HG02973 (cell line): ENCODE measurements around the gene TMPRSS12.
"Not testable (repeated sequence)": the region's sequence is repeated elsewhere in the genome, so short reads cannot be mapped to it uniquely, and the experiment has no call there.

Experiments used
- ATAC-seq: cut with Tn5 transposase; IDR thresholded peaks from one replicate; pipeline ENCODE4 v1.9.1; 2021; ENCODE audit warnings: moderate library complexity; ENCODE audit not compliant: unreplicated experiment

TMPRSS12 gene

DNA sequence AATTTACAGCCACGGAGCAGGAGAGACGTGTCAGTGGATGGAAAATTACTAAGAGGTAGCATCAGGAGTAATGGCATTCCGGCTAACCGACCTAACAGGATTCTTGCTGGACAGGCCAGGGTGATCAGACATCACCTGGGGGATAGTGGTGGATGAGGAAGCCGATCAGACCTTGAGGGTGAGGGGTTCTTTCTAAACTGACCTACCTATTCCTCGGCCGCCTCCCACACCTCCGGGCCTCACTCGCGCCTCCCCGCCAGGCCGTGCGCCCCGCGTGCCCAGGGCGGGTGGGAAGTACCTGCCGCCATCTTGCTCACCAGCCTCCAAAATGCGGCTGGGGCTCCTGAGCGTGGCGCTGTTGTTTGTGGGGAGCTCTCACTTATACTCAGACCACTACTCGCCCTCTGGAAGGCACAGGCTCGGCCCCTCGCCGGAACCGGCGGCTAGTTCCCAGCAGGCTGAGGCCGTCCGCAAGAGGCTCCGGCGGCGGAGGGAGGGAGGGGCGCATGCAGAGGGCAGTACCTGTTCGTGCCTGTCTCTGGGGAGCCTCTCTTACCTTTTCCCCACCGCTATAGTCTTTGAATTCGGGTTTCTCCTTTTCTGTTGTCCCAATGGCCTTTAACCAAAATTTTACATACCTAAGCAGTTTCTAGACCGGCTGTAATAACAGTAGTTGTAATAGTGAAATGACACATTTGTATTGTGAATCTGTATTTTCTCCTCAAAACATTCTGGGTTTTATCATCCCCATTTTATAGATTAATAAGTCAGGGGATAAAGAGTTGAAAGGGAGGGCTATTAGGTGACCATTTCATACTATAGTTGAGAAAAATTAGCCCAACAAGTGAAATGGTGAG is at the start of gene TMPRSS12:
Gene TMPRSS12 (plus strand): TSS at position 290 of the 857 bp plus-strand sequence. CDS start 39 bp downstream, at position 329.
- no peak for ATAC-seq

GRCh38 chr12:50799908-50800307 is 42.8 kb upstream of the TMPRSS12 start:
- no peak for ATAC-seq

DNA sequence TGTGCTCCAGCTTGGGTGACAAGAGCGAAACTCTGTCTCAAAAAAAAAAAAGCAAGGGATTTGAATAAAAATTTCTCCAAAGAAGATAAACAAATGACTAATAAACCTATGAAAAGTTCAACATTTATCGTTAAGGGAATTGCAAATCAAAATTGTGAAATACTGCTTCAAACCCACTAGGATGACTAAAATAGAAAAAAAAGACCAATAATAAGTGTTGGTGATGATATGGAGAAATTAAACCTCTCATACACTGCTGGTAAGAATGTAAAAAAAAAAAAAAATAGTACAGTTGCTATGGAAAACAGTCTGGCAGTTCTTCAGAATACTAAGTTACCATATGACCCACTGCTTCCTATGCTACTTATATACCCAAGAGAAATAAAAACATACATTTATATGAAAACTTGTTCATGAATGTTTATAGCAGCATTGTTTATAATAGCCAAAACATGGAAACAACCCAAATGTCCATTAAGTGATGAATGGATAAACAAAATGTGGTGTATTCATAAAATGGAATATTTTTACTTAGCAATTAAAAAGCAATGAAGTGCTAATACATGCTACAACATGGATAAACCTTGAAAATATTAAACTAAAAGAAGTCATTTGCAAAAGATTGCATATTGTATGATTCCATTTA is 39.4 kb upstream of the TMPRSS12 start:
- ATAC-seq: no peak

- no peak for ATAC-seq
Measured at GRCh38 chr12:50806176-50806575, 36.5 kb upstream of the TMPRSS12 start.

DNA sequence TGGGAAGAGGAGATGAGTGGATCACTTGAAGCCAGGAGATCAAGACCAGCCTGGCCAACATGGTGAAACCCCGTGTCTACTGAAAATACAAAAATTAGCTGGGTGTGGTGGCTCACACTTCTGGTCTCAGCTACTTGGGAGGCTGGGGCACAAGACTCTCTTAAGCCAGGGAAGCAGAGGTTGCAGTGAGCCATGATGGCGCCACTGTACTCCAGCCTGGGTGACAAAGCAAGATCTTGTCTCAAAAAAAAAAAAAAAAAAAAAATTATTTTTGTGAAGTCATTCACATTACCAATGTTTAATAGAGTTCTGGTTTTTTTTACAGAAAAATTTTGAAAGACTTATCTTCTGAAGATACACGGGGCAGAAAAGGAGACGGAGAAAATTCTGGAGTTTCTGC is 33.6 kb upstream of the TMPRSS12 start:
- ATAC-seq: not testable (repeated sequence)

GRCh38 chr12:50814921-50815320 is 27.8 kb upstream of the TMPRSS12 start:
- ATAC-seq: not testable (repeated sequence)

GRCh38 chr12:50820177-50820576 is 22.5 kb upstream of the TMPRSS12 start:
- no peak for ATAC-seq

DNA sequence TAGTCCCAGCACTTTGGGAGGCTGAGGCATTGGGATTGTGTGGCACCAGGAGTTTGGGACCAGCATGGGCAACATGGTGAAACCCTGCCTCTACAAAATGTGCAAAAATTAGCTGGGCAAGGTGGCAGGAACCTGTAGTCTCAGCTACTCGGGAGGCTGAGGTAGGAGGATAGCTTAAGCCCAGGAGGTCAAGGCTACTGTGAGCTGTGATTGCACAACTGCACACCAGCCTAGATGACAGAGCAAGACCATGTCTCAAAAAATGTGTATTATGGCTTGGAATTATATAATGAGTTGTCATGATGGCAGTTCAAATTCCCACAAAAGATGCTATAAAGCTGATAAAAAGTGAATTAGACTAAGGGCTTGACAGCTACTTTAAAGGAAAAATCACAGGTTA is 20.6 kb upstream of the TMPRSS12 start:
- no peak for ATAC-seq

DNA sequence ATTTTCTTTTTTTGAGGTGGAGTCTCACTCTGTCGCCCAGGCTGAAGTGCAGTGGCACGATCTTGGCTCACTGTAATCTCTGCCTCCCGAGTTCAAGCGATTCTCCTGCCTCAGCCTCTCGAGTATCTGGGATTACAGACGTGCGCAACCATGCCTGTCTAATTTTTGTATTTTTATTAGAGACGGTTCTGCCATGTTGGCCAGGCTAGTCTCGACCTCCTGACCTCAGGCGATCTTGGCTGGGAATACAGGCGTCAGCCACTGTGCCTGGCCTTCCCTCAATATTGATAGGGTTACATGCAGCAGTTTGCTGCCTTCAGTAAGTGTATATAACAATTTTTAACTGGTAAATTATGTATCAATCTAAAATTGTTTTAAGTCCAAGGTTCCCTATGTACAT is 19.0 kb upstream of the TMPRSS12 start:
- ATAC-seq: not testable (repeated sequence)

DNA sequence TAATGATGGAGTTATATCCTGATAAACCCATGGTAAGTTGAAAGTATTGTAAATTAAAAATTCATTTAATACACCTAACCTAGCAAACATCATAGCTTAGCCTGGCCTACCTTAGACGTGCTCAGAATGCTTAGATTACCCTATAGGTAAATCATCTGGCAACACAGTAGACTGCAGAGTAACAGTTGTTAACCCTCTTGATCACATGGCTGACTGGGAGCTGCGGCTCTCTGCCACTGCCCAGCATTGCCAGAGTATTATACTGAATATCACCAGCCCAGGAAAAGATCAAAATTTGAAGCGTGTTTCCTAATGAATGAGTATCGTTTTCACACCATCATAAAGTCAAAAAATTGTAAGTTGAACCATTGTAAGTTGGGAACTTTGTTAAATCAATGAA is 17.8 kb upstream of the TMPRSS12 start:
- no peak for ATAC-seq

GRCh38 chr12:50825372-50825838 is 17.3 kb upstream of the TMPRSS12 start:
- ATAC-seq: no peak

GRCh38 chr12:50828121-50828520 is 14.6 kb upstream of the TMPRSS12 start:
- ATAC-seq: no peak

DNA sequence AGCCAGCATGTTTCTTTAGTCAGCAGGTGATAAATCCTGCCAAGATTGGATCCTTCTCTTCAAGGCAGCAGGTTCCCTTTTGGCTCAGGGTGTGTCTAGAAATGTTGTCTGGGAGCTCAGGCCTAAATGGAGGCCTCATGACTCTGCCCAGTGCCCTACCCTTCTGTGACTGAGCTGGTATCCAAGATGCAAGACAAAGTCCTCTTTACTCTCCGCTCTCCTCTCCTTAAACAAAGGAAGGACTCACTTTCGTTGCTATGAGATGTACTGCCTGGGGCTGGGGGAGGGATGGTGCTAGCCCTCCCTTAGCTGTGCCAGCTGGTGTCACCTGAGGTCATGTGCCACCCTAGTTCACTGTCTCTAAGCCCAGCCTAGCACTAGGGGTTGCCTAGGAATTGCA is 13.8 kb upstream of the TMPRSS12 start:
- no peak for ATAC-seq

DNA sequence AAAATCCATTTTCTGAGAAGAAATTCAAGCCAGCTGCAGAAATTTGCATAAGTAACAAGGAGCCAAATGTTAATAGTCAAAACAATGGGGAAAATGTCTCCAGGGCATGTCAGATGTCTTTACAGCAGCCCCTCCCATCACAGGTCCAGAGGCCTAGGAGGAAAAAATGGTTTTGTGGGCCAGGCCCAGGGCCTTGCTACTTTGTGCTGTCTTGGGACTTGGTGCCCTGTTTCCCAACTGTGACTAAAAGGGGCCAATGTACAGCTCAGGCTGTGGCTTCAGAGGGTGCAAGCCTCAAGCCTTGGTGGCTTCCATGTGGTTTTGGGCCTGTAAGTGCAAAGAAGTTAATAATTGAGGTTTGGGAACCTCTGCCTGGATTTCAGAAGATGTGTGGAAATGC is 8.9 kb upstream of the TMPRSS12 start:
- not testable (repeated sequence) for ATAC-seq

GRCh38 chr12:50839042-50839441 is 3.7 kb upstream of the TMPRSS12 start:
- no peak for ATAC-seq

DNA sequence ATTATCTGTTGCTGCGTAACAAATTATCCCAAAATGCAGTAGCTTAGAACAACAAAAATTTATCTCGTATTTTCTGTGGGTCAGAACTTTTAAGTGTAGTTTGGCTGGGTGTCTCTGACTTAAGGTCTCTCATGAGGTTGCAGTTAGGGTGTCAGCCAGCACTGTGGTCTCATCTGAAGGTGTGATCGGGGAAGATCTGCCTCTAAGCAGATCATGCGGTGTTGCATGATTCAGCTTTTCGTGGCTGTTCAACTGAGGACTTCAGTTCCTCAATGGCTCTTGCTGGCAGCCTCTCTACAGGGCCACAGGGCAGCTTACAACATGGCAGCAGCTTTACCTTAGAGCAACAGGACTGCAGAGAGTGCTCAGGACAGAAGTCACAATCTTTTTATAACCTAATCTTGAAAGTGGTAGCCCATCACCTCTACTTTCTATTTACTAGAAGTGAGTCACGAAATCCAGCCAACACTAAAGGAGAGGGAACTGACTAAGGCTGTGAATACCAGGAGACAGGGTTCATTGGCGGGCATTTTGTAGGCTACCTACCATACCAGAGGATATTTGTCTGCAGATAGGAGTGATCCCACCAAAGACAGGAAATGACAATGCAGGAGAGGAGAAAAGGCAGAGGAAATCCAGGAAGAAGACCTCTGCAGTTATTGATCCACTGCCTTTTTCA is 1.8 kb upstream of the TMPRSS12 start:
- no peak for ATAC-seq

- ATAC-seq: no peak
Measured at GRCh38 chr12:50841716-50842531, 802 bp upstream of the TMPRSS12 start.

GRCh38 chr12:50845021-50845647 is 2.4 kb downstream of the TMPRSS12 start:
- ATAC-seq: no peak

GRCh38 chr12:50848963-50849362 is 6.2 kb downstream of the TMPRSS12 start:
- no peak for ATAC-seq

- not testable (repeated sequence) for ATAC-seq
Measured at GRCh38 chr12:50855218-50855617, 12.5 kb downstream of the TMPRSS12 start.
